GM12873 (cell line): Measurements from ENCODE around the gene ACTL7B.
A peak's percentile ranks its signal among the peaks of the same experiment; 100 is the strongest.

ENCODE experiments used
- TF ChIP-seq, protein P1 (sequence below): IDR thresholded peaks from 2 replicates; pipeline ENCODE4 v1.5.1; 2012; ENCODE audit warnings: low read depth, mild to moderate bottlenecking, moderate library complexity, low read length, control low read depth; ENCODE audit not compliant: insufficient read depth; ENCODE audit errors: missing control alignments

ACTL7B gene

DNA sequence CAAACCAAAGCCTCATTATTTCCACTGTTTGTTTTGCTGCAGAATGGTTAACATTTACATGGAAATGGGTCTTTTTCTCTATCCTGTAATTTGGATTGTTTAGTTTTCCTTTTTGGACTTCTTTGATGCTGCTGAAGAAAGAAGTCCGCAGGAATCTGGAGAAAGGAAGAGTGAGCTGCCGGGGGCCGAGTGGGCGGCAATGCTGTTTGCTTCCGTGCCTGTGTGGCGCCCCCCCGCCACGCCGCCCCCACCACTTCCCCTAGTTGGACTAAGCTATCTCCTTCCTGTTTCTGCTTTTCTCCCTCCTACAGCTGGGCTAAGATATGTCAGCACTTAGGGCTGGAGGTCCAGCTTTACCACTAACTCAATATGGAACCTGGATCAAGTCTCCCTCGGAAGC lies 39.7 kb downstream of the ACTL7B start:
- TF ChIP-seq, protein P1, sequence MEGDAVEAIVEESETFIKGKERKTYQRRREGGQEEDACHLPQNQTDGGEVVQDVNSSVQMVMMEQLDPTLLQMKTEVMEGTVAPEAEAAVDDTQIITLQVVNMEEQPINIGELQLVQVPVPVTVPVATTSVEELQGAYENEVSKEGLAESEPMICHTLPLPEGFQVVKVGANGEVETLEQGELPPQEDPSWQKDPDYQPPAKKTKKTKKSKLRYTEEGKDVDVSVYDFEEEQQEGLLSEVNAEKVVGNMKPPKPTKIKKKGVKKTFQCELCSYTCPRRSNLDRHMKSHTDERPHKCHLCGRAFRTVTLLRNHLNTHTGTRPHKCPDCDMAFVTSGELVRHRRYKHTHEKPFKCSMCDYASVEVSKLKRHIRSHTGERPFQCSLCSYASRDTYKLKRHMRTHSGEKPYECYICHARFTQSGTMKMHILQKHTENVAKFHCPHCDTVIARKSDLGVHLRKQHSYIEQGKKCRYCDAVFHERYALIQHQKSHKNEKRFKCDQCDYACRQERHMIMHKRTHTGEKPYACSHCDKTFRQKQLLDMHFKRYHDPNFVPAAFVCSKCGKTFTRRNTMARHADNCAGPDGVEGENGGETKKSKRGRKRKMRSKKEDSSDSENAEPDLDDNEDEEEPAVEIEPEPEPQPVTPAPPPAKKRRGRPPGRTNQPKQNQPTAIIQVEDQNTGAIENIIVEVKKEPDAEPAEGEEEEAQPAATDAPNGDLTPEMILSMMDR, result no peak

- TF ChIP-seq, protein P1, result no peak
These were observed 40.6 kb downstream of the ACTL7B start for GRCh38 chr9:108815156-108815555.

GRCh38 chr9:108813951-108814601 lies 41.7 kb downstream of the ACTL7B start:
- TF ChIP-seq, protein P1, result peak; percentile 22

DNA sequence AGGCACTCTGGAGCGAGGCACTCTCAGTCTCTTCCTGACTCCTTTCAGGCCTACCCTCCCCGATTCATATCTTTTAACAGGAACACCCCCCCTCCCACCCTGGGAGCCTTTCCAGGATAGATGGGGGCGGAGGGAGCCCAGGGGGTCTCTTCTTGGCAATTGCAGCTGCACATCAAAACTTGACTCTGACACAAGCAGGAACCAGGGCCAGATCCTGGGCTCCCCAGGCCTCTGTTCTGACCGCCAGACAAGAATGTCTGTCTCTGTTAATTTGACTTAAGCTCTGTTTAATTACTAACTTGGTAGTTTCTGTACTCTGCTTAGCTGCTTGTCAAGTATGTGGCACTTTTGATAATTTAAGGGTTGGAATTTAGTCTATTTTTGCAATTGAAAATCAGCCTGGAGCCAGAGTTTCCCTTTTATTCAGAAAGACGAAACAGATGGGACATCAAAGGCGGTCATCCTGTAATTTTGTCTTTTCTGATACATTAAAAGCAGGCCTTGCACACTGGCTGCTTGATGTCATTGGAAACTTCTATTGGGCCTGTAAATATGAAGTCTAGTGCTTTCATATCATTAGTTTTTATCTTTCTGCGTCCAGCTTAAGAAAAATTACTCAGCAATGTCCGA lies 43.3 kb downstream of the ACTL7B start:
- TF ChIP-seq, protein P1, result no peak

- TF ChIP-seq, protein P1, result no peak
These were observed 43.8 kb downstream of the ACTL7B start for GRCh38 chr9:108811944-108812343.

- TF ChIP-seq, protein P1, result no peak
These were observed 46.5 kb downstream of the ACTL7B start for GRCh38 chr9:108809269-108809668.
